ENCODE measurements around the gene GNPDA1.

DNA sequence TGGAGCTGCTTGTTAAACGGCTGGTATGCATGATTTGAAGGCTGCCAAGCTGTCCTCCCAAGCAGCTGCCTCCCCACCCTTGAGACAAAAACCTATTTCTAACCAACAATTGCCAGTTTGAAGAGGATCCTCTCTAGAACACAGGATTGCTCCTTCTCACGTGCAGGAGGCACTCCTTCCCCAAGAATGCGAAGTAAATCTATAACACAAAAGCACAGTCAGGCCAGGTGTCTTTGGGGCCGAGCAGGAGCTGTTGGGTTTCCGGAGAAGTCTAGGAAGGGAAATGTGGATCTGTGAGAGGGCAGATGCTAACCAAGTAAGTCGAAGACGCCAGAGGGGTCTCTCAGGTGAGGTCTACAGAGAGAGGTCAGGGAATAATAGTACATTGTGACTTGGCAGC lies 35.4 kb upstream of the GNPDA1 start:
- TF ChIP-seq, protein P1, sequence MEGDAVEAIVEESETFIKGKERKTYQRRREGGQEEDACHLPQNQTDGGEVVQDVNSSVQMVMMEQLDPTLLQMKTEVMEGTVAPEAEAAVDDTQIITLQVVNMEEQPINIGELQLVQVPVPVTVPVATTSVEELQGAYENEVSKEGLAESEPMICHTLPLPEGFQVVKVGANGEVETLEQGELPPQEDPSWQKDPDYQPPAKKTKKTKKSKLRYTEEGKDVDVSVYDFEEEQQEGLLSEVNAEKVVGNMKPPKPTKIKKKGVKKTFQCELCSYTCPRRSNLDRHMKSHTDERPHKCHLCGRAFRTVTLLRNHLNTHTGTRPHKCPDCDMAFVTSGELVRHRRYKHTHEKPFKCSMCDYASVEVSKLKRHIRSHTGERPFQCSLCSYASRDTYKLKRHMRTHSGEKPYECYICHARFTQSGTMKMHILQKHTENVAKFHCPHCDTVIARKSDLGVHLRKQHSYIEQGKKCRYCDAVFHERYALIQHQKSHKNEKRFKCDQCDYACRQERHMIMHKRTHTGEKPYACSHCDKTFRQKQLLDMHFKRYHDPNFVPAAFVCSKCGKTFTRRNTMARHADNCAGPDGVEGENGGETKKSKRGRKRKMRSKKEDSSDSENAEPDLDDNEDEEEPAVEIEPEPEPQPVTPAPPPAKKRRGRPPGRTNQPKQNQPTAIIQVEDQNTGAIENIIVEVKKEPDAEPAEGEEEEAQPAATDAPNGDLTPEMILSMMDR (IDR thresholded peaks at IDR 0.05) = no peak
- TF ChIP-seq POLR2A (IDR thresholded peaks at IDR 0.05) = no peak
